NT2/D1 (cell line): ENCODE data around the gene LPCAT2.

Experiments used
- SUZ12 ChIP-seq: IDR thresholded peaks from 2 replicates; pipeline ENCODE4 v1.6.1; 2011; ENCODE audit not compliant: insufficient read length, insufficient read depth; ENCODE audit errors: extremely low read depth
- YY1 ChIP-seq: IDR thresholded peaks from 2 replicates; pipeline ENCODE4 v1.6.1; 2011; ENCODE audit not compliant: insufficient read length, insufficient read depth
- ZNF274 ChIP-seq: IDR thresholded peaks from 2 replicates; pipeline ENCODE4 v1.6.1; 2011; ENCODE audit warnings: mild to moderate bottlenecking, low read depth, low read length

DNA sequence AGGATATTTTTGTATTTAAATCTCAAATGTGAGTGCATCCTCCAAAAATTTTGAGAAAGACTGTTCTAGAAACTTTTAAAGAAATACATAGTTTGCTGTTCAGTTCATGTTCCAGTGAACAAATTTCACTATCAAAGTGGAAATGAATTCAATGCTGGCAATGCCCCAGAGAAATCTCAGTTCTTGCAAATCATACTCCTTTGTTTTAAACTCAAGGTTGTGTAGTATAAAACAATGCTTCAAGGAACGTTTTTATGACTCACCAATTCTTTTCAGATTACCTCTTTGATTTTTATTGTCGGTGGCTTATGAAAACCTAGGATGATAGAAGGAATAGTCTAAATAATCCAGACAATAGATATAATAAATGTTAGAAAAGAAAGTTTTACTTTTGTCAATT, 17.6 kb downstream of the LPCAT2 start:
- TF ChIP-seq YY1 (no peak), ZNF274 (no peak), SUZ12 (no peak)
